Measurements from ENCODE around the gene DAPK3. TPM values are rescaled to one million over a fixed set of nuclear protein-coding genes. Genes with fewer than 3 reads are reported as not detected.
"Not testable (repeated sequence)": the region's sequence is repeated elsewhere in the genome, so short reads cannot be mapped to it uniquely, and the experiment has no call there.

The DAPK3 gene
- total and polyA plus RNA-seq, 5 experiments from 2014 or later = 17.7 to 37.8 (median 27.7) TPM

DNA sequence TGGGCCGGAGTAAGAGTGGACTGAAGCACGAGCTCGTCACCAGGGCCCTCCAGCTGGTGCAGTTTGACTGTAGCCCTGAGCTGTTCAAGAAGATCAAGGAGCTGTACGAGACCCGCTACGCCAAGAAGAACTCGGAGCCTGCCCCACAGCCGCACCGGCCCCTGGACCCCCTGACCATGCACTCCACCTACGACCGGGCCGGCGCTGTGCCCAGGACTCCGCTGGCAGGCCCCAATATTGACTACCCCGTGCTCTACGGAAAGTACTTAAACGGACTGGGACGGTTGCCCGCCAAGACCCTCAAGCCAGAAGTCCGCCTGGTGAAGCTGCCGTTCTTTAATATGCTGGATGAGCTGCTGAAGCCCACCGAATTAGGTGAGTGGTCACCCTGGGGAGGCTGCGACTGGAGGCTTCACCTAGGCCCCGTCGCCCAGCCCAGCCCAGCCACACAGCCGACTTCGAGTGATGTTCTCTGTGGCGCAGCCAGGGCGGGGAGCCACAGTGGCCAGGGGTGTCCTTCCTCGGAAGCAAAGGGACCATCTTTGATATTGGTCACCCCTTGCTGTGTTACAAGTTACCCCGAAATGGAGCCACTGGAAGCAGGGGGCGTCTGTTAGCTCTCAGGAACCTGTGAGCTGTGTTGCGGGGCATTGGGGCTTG is 42.2 kb upstream of the DAPK3 start:
- Mint-ChIP-seq H3K27ac (peak overlapping the region in 1 of 10 donors; percentile 28), H3K9me3 (no peaks in the 10 kb centered on the region), H3K4me1 (peaks cover 16 to 66% (median 38%) of the 10 kb centered on the region in 4 donors), H3K4me3 (peak overlapping the region in 1 of 10 donors; percentile 62), H3K36me3 (peaks cover 0 to 14% (median 4%) of the 10 kb centered on the region in 3 donors), H3K27me3 (no peaks in the 10 kb centered on the region)
- POLR2A ChIA-PET = interaction anchor here (0.7 to 0.8 kb wide), 2 partner anchors 22 to 23 kb away, joined by 3 read pairs; no protein-coding TSS in a partner anchor
- DNase-seq (no peak), ATAC-seq (no peak)

DNA sequence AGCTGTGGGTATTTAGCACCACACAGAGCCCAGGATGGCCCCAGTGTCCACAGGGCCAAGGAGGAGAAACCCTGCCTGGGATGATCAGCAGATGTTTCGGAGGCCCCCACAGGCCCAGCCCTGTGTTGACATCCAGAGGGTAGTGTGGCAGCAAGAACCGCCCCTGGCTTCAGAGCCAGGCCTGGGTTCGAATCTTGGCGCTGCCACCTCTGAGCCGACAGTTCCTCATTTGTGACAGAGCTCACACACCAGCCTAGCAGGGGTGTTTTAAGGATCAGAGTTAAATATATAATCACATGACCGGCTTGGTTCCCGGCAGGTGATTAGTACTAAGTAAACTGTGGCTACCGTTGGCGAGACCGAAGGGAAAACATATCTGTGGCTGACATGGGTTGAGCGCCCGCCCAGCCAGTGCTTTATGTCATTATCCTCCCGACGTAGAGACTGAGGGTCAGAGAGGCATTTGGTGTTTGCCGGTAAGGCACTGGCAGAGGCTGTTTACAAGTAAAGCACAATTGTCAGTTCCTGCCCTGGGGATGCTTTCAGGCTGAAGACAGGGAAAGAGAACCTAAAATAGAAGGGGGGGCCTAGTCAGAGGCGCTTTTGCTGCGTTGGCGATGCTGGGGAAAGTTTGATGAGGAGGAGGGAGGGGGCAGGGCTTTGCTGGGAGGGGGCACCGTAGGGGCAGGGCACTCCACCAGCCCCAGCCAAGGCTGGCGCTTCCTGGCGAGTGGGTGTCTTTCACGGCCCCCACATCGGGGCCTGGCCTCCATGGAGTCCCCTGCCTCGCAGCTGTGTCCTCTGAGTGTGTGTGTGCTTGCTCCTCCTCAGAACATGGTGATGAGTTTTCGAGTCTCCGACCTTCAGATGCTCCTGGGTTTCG is 41.4 kb upstream of the DAPK3 start:
- ATAC-seq = no peak
- POLR2A ChIA-PET = interaction anchor here (0.7 to 0.8 kb wide), 3 partner anchors 9 to 44 kb away, joined by 3 to 8 read pairs (median 4); no protein-coding TSS in a partner anchor
- Mint-ChIP-seq H3K36me3 (peaks cover 0 to 12% (median 4%) of the 10 kb centered on the region in 3 donors), H3K4me1 (peaks cover 16 to 60% (median 38%) of the 10 kb centered on the region in 4 donors), H3K27ac (peak overlapping the region in 3 of 10 donors; percentile 40 to 64 (median 41)), H3K27me3 (no peaks in the 10 kb centered on the region), H3K9me3 (no peaks in the 10 kb centered on the region), H3K4me3 (peak overlapping the region in 1 of 10 donors; percentile 62)
- DNase-seq = no peak

DNA sequence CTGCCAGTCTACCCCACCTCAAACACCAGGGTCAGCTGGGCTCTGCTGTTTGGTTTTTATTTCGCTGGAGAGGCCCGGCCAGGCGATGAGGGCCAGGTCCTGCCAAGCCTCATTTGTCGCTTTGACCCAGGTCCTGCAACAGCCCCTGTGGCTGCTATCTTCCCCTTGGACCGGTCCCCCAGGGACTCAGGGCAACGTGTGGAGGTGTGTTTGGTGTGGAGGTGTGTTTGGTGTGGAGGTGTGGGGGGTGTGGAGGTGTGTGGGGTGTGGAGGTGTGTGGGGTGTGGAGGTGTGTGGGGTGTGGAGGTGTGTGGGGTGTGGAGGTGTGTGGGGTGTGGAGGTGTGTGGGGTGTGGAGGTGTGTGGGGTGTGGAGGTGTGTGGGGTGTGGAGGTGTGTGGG is 40.5 kb upstream of the DAPK3 start:
- DNase-seq, H3K27me3 Mint-ChIP-seq, H3K9me3 Mint-ChIP-seq, ATAC-seq: not testable (repeated sequence)
- POLR2A ChIA-PET = interaction anchor here (0.7 to 1.0 kb wide), 3 partner anchors 8 to 44 kb away, joined by 4 to 8 read pairs (median 5); no protein-coding TSS in a partner anchor
- Mint-ChIP-seq H3K4me1 (peaks cover 14 to 59% (median 38%) of the 10 kb centered on the region in 4 donors), H3K36me3 (peaks cover 0 to 11% (median 4%) of the 10 kb centered on the region in 3 donors), H3K27ac (peak overlapping the region in 1 of 10 donors; percentile 71), H3K4me3 (peak overlapping the region in 4 of 10 donors; percentile 18 to 62 (median 56))

DNA sequence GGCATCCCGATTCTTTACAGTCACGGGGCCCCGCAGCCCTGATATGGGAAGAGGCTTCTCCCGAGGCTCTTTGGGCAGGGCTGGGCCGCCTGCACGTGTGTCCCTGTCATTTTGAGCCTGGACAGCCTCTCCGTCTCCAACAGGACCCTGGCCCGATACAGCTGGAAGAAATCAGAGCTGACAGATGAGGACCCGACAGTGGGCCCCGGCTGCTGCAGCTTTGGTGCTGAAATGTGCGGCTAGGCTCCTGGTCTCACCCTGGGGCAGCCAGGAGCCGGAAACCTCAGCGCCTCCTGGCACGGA is 39.9 kb upstream of the DAPK3 start:
- peak overlapping the region in 1 of 10 donors; percentile 87 for H3K27ac Mint-ChIP-seq
- H3K4me3 Mint-ChIP-seq = peak overlapping the region in 2 of 10 donors; percentile 52 to 58
- H3K9me3 Mint-ChIP-seq = no peaks in the 10 kb centered on the region
- no peak for DNase-seq
- H3K36me3 Mint-ChIP-seq = peaks cover 0 to 9% (median 4%) of the 10 kb centered on the region in 3 donors
- ATAC-seq = no peak
- peaks cover 14 to 57% (median 36%) of the 10 kb centered on the region in 4 donors for H3K4me1 Mint-ChIP-seq
- POLR2A ChIA-PET = interaction anchor here (1.0 kb wide), 1 partner anchor 23 kb away, joined by 5 read pairs; no protein-coding TSS in a partner anchor
- H3K27me3 Mint-ChIP-seq = no peaks in the 10 kb centered on the region

DNA sequence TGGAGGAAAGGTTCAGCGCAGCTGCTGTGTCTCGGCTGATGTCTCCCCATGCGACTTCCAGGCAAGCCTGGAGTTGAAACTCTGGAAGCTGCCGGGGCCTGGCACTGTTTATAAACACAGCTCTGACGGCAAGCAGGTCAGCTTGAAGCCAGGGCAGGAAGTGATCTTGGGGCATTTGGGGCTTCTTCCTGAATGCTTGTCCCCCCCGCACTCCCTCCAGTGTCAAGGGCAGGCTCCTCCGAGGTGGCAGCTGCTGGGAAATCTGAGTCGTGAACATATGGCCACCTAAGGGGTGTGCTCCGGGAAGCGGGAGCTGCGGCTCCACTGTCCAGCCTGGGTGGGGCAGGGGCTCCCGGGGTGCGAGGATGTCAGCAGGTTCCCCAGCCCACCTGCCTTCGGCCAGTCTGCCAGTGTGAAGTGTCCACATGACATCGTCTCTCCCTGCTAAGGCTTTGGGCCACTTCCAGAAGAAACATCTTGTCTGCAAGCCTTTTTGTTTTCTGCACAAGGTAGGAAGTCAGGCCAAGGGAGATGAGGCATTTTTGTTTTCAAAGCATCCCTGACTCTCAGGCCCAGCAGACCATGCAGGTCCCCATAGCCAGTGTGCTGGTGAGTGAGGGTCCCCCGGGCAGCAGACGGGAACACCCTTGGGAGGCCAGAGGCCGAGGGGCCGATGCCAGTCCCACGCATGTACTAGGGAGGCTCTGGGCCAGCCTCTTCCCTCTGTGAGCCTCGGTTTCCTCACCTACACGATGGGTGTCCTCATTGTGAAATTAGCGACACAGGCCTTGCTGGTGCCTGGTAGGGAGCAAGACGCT is 39.3 kb upstream of the DAPK3 start:
- H3K27ac Mint-ChIP-seq = peak overlapping the region in 1 of 10 donors; percentile 72
- POLR2A ChIA-PET = interaction anchor here (0.6 to 1.0 kb wide), 2 partner anchors 23 to 36 kb away, joined by 3 to 5 read pairs; no protein-coding TSS in a partner anchor
- H3K4me1 Mint-ChIP-seq = peaks cover 14 to 55% (median 36%) of the 10 kb centered on the region in 4 donors
- DNase-seq = no peak
- H3K27me3 Mint-ChIP-seq = no peaks in the 10 kb centered on the region
- no peak for ATAC-seq
- H3K9me3 Mint-ChIP-seq = no peaks in the 10 kb centered on the region
- peak overlapping the region in 7 of 10 donors; percentile 9 to 93 (median 33) for H3K4me3 Mint-ChIP-seq
- H3K36me3 Mint-ChIP-seq = peaks cover 0 to 7% (median 4%) of the 10 kb centered on the region in 3 donors

DNA sequence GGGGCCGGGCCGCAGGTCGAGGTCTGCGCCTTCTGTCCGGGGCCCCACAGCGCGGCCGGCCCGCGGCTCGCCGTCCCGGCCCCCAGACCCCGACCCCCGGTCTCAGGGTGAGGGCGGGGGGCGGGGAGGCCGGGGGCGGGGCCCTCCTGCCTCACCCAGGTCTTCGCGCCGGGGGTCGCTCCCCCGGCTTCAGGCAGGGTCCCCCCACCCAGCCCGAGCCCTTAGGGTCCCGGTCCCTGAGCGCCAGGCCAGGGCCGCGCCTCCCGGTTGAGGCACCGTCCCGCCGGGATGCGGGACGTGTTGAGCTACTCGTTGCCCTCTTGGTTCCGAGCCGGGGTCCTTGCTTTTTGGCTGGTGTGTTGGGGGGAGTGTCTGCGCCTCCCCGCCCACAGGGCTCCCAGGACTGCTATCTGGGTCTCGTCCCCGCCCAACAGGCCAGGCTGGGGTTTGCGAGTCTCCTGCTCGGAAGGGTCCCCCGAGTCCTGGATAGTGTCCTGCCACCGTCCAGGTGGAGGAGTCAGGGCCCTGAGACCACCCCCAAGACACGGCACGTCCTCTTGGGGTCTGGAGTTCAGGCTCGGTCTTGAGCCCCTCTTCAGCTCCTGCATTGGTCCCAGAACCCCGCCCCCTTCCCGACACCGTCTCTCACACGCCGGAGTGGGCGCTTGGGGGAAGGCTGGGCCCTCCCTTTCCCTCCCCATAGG is 37.1 kb upstream of the DAPK3 start:
- Mint-ChIP-seq H3K36me3 (peaks cover 0 to 4% (median 3%) of the 10 kb centered on the region in 3 donors), H3K9me3 (no peaks in the 10 kb centered on the region), H3K27me3 (no peaks in the 10 kb centered on the region), H3K4me1 (peaks cover 13 to 47% (median 34%) of the 10 kb centered on the region in 4 donors), H3K4me3 (peak overlapping the region; percentile 79 to 93 (median 87)), H3K27ac (peak overlapping the region; percentile 71 to 89 (median 80))
- peak in 3 of 10 donors; percentile 15 to 26 (median 22) for DNase-seq
- POLR2A ChIA-PET = interaction anchor here (0.6 to 3.5 kb wide), 17 partner anchors 15 to 335 kb away, joined by 3 to 46 read pairs (median 9); partner anchors contain the start of genes DAPK3, EEF2, MRPL54 and ZBTB7A
- peak; percentile 0 to 5 for ATAC-seq

DNA sequence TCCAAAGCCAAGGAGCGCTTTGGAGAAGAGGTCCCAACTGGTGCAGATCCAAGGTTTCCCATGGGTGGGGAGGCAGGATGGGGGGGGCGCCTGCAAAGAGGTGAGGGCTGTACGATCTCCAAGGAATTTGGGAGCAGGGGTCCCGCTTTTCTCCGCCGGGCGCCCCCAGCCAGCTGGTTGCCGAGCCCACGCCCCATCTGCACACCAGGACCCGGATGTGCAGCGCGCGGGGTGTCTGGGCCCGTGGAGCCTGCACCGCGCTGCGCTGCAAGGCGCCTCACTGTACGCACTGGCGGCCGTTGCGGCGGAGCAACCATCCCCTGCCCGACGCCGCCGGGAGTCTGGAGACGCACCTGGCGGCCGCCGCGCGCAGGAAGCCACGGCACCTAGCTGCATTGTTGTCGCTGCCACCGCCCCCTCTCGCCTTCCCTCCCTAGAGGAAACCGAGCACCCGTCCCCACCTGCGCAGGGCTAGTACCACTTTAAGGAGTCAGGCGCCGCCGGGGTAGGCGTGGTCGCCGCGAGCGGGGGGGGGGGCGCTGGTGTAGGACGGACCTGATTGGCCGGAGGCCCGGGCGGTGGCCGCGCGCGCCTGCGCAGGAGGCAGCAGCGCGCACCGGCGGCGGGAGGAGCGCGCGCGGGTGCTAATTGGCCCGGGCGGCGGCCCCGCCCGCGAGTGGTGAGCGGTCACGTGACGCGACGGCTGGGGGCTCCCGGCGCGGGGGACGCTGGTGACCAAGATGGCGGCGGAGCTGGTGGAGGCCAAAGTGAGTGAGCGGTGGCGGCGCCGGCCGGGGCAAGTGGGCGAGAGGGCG is 36.3 kb upstream of the DAPK3 start, which contains the start of gene PIAS4:
PIAS4 (plus strand) TSS at position 716 of the 815 bp plus-strand sequence; CDS start at position 741, 25 bp downstream.
- peak within 1 kb of the TSS; percentile 79 to 93 (median 87) for H3K4me3 Mint-ChIP-seq
- peak within 1 kb of the TSS; percentile 71 to 91 (median 85) for H3K27ac Mint-ChIP-seq
- H3K27me3 Mint-ChIP-seq = no peaks in the 10 kb centered on the region
- peak; percentile 90 to 91 for ATAC-seq
- peak; percentile 88 to 99 (median 94) for DNase-seq
- H3K9me3 Mint-ChIP-seq = no peaks in the 10 kb centered on the region
- H3K4me1 Mint-ChIP-seq = peaks cover 11 to 39% (median 29%) of the 10 kb centered on the region in 4 donors
- H3K36me3 Mint-ChIP-seq = peaks cover 0 to 2% (median 0%) of the 10 kb centered on the region in 3 donors
- POLR2A ChIA-PET = interaction anchor here (0.6 to 3.5 kb wide), 26 partner anchors 13 to 893 kb away, joined by 3 to 46 read pairs (median 4); partner anchors contain the start of genes DAPK3, EEF2, MRPL54 and ZBTB7A

DNA sequence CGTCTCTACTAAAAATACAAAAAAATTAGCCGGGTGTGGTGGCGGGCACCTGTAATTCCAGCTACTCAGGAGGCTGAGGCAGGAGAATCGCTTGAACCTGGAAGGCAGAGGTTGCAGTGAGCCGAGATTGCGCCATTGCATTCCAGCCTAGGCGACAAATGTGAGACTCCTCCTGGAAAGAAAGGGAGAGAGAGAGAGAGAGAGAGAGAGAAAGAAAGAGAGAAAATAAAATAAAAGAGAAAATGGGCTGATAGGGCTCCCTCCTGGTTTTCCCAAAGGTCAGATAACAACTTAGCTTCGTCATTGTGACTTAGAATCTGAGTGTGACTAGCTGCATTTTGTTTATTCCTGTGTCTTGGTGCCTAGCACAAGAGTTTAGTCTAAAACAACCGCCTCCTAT is 34.5 kb upstream of the DAPK3 start:
- POLR2A ChIA-PET = interaction anchor here (0.7 to 3.4 kb wide), 6 partner anchors 15 to 110 kb away, joined by 3 to 46 read pairs (median 4); partner anchors contain the start of gene EEF2
- not testable (repeated sequence) for H3K36me3 Mint-ChIP-seq

DNA sequence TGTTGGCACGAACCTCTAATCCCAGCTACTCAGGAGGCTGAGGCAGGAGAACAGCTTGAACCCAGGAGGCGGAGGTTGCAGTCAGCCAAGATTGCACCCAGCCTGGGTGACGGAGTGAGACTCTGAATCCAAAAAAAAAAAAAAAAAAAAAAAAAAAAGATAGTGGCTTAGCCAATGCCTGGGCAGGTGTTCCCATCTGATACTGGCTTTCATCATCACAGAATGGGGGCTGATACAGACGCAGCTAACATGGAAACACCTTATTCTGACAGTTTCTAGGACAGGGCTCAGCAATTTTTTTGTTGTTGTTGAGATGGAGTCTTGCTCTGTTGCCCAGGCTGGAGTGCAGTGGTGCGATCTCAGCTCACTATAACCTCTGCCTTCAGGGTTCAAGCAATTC is 29.9 kb upstream of the DAPK3 start:
- H3K9me3 Mint-ChIP-seq, H3K4me3 Mint-ChIP-seq, H3K4me1 Mint-ChIP-seq, POLR2A ChIA-PET, ATAC-seq, H3K27ac Mint-ChIP-seq, H3K36me3 Mint-ChIP-seq, H3K27me3 Mint-ChIP-seq, DNase-seq: not testable (repeated sequence)

More for the DNA sequence above, 34.5 kb upstream of the DAPK3 start:
- H3K27me3 Mint-ChIP-seq, DNase-seq, ATAC-seq, H3K9me3 Mint-ChIP-seq: not testable (repeated sequence)
- peaks cover 6 to 28% (median 20%) of the 10 kb centered on the region in 4 donors for H3K4me1 Mint-ChIP-seq
- peak overlapping the region in 2 of 10 donors; percentile 32 to 66 for H3K27ac Mint-ChIP-seq
- H3K4me3 Mint-ChIP-seq = peak overlapping the region in 5 of 10 donors; percentile 34 to 80 (median 54)

DNA sequence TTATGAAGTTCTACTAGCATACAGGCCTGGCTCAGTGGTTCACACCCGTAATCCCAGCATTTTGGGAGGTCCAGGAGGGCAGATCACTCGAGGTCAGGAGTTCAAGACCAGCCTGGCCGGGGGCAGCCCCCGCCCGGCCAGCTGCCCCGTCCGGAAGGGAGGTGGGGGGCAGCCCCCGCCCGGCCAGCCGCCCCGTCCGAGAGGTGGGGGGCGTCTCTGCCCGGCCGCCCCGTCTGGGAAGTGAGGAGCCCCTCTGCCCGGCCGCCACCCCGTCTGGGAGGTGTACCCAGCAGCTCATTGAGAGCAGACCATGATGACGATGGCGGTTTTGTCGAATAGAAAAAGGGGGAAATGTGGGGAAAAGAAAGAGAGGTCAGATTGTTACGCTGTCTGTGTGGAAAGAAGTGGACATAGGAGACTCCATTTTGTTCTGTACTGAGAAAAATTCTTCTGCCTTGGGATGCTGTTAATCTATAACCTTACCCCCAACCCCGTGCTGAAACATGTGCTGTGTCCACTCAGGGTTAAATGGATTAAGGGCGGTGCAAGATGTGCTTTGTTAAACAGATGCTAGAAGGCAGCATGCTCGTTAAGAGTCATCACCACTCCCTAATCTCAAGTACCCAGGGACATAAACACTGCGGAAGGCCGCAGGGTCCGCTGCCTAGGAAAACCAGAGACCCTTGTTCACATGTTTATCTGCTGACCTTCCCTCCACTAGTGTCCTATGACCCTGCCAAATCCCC is 27.9 kb upstream of the DAPK3 start:
- not testable (repeated sequence) for H3K27me3 Mint-ChIP-seq, ATAC-seq

More for the DNA sequence above, 27.9 kb upstream of the DAPK3 start:
- H3K9me3 Mint-ChIP-seq, H3K4me3 Mint-ChIP-seq, H3K36me3 Mint-ChIP-seq, H3K4me1 Mint-ChIP-seq, H3K27ac Mint-ChIP-seq, DNase-seq: not testable (repeated sequence)
- POLR2A ChIA-PET = interaction anchor here (0.8 kb wide), 1 partner anchor 9 kb away, joined by 3 read pairs; no protein-coding TSS in a partner anchor

Measured in naive thymus-derived CD8-positive, alpha-beta T cell (primary cell).